GM15510 (cell line): ENCODE results near the gene TAB2.

ENCODE experiments used
- POLR2A ChIP-seq: IDR thresholded peaks from 3 replicates; pipeline ENCODE4 v1.6.1; 2011; ENCODE audit warnings: borderline replicate concordance; ENCODE audit not compliant: insufficient read length; ENCODE audit errors: extremely low read depth

TAB2 gene

GRCh38 chr6:149317644-149318571 is at the start of gene TAB2:
Gene TAB2 (plus strand): TSS chr6:149317712. CDS start chr6:149369998, 52,286 bp downstream.
- peak; percentile 39 for TF ChIP-seq POLR2A

GRCh38 chr6:149268146-149268545 is 49.4 kb upstream of the TAB2 start:
- no peak for TF ChIP-seq POLR2A

GRCh38 chr6:149268768-149269167 is 48.7 kb upstream of the TAB2 start:
- TF ChIP-seq POLR2A = no peak

GRCh38 chr6:149270616-149271015 is 46.9 kb upstream of the TAB2 start:
- TF ChIP-seq POLR2A = no peak

GRCh38 chr6:149271348-149272340 is 45.9 kb upstream of the TAB2 start:
- TF ChIP-seq POLR2A = no peak

GRCh38 chr6:149273318-149273717 is 44.2 kb upstream of the TAB2 start:
- TF ChIP-seq POLR2A = no peak

- TF ChIP-seq POLR2A = no peak
Measured at GRCh38 chr6:149275621-149276020, 41.9 kb upstream of the TAB2 start.

GRCh38 chr6:149277621-149278020 is 39.9 kb upstream of the TAB2 start:
- TF ChIP-seq POLR2A = no peak

GRCh38 chr6:149278997-149279396 is 38.5 kb upstream of the TAB2 start:
- TF ChIP-seq POLR2A = no peak

GRCh38 chr6:149284904-149285303 is 32.6 kb upstream of the TAB2 start:
- TF ChIP-seq POLR2A = no peak

- TF ChIP-seq POLR2A = no peak
Measured at GRCh38 chr6:149285626-149286025, 31.9 kb upstream of the TAB2 start.

- TF ChIP-seq POLR2A = no peak
Measured at GRCh38 chr6:149286905-149287304, 30.6 kb upstream of the TAB2 start.

GRCh38 chr6:149289192-149289781 is 28.2 kb upstream of the TAB2 start:
- TF ChIP-seq POLR2A = no peak

GRCh38 chr6:149289966-149290365 is 27.5 kb upstream of the TAB2 start:
- no peak for TF ChIP-seq POLR2A

- TF ChIP-seq POLR2A = no peak
Measured at GRCh38 chr6:149293244-149293643, 24.3 kb upstream of the TAB2 start.

- no peak for TF ChIP-seq POLR2A
Measured at GRCh38 chr6:149300563-149300962, 16.9 kb upstream of the TAB2 start.

GRCh38 chr6:149302723-149303122 is 14.8 kb upstream of the TAB2 start:
- no peak for TF ChIP-seq POLR2A
